Measurements from ENCODE around the gene ZFAND3. TPM values are rescaled to one million over a fixed set of nuclear protein-coding genes. Genes with fewer than 3 reads are reported as not detected.

ZFAND3 gene
- total and polyA plus RNA-seq, 10 donors: 9.3 to 63.7 (median 49.9) TPM

- intact Hi-C loops (cut with DNase I; ENCODE audit: low total_unique reads): no loop called here
- no peak overlapping the region for H3K4me3 ChIP-seq
- no peaks in the 10 kb centered on the region for H3K27me3 ChIP-seq (replicated peaks in 1 of 7)
- H3K4me1 ChIP-seq: peaks cover 0 to 53% (median 29%) of the 10 kb centered on the region in 6 donors
- 91 to 100% (median 97%) methylated on average over 1 of the region's 1 CpG for WGBS, 5 donors
- H3K9me3 ChIP-seq: no peaks in the 10 kb centered on the region
- H3K36me3 ChIP-seq: no peaks in the 10 kb centered on the region
- no peak for TF ChIP-seq POLR2AphosphoS5 (IDR thresholded peaks at IDR 0.05)
- no peak overlapping the region for H3K27ac ChIP-seq
- DNase-seq: no peak
Measured at GRCh38 chr6:38035478-38035877, 216.0 kb downstream of the ZFAND3 start.

- H3K36me3 ChIP-seq: no peaks in the 10 kb centered on the region
- no peak overlapping the region for H3K4me3 ChIP-seq
- intact Hi-C loops (cut with DNase I; ENCODE audit: low total_unique reads): no loop called here
- DNase-seq: no peak
- H3K9me3 ChIP-seq: no peaks in the 10 kb centered on the region
- H3K27me3 ChIP-seq (replicated peaks in 1 of 7): no peaks in the 10 kb centered on the region
- no peak for TF ChIP-seq CTCF (IDR thresholded peaks at IDR 0.05 in 8 of 11, conservative IDR thresholded peaks at IDR 0.05 in 3 of 11)
- no peak for TF ChIP-seq POLR2A (IDR thresholded peaks at IDR 0.05)
- TF ChIP-seq POLR2AphosphoS5 (IDR thresholded peaks at IDR 0.05): no peak
- peaks cover 0 to 34% (median 15%) of the 10 kb centered on the region in 6 donors for H3K4me1 ChIP-seq
- 90 to 92% (median 91%) methylated on average over 2 of the region's 2 CpGs for WGBS, 5 donors
- H3K27ac ChIP-seq: no peak overlapping the region
Measured at GRCh38 chr6:38039502-38039901, 220.0 kb downstream of the ZFAND3 start.

GRCh38 chr6:38040254-38040653, 220.7 kb downstream of the ZFAND3 start:
- Histone ChIP-seq H3K27ac (no peak overlapping the region), H3K36me3 (no peaks in the 10 kb centered on the region), H3K9me3 (no peaks in the 10 kb centered on the region), H3K4me1 (peaks cover 0 to 26% (median 10%) of the 10 kb centered on the region in 6 donors), H3K4me3 (no peak overlapping the region), H3K27me3 (replicated peaks in 1 of 7) (no peaks in the 10 kb centered on the region)
- TF ChIP-seq CTCF (IDR thresholded peaks at IDR 0.05 in 8 of 11, conservative IDR thresholded peaks at IDR 0.05 in 3 of 11) (no peak), POLR2AphosphoS5 (IDR thresholded peaks at IDR 0.05) (no peak), POLR2A (IDR thresholded peaks at IDR 0.05) (no peak)
- 68 to 87% (median 86%) methylated on average over 1 of the region's 1 CpG for WGBS, 5 donors
- no peak for DNase-seq
- intact Hi-C loops (cut with DNase I; ENCODE audit: low total_unique reads): no loop called here

GRCh38 chr6:38043259-38043753, 223.8 kb downstream of the ZFAND3 start:
- TF ChIP-seq CTCF (IDR thresholded peaks at IDR 0.05 in 8 of 11, conservative IDR thresholded peaks at IDR 0.05 in 3 of 11): no peak
- TF ChIP-seq POLR2AphosphoS5 (IDR thresholded peaks at IDR 0.05): no peak
- TF ChIP-seq POLR2A (IDR thresholded peaks at IDR 0.05): no peak
- H3K4me3 ChIP-seq: no peak overlapping the region
- WGBS, 5 donors: 73 to 89% (median 84%) methylated on average over 3 of the region's 3 CpGs
- intact Hi-C loops (cut with DNase I; ENCODE audit: low total_unique reads): no loop called here
- no peaks in the 10 kb centered on the region for H3K27me3 ChIP-seq (replicated peaks in 1 of 7)
- H3K9me3 ChIP-seq: no peaks in the 10 kb centered on the region
- no peak for DNase-seq
- H3K36me3 ChIP-seq: no peaks in the 10 kb centered on the region
- no peak overlapping the region for H3K27ac ChIP-seq
- H3K4me1 ChIP-seq: peaks cover 0 to 23% (median 10%) of the 10 kb centered on the region in 6 donors

All from spleen (tissue), 11 donors.